ENCODE results near the gene ASIC2. TPM values are rescaled to one million over a fixed set of nuclear protein-coding genes. Genes with fewer than 3 reads are reported as not detected.

The ASIC2 gene
- total RNA-seq, 2 donors from 2014 or later, result 0.48 to 1.3 TPM

GRCh38 chr17:33262266-33263123 is 30.6 kb downstream of the ASIC2 start:
- Histone ChIP-seq H3K27ac (no peak overlapping the region), H3K27me3 (no peaks in the 10 kb centered on the region), H3K4me3 (no peak overlapping the region), H3K9me3 (no peaks in the 10 kb centered on the region), H3K4me1 (no peaks in the 10 kb centered on the region), H3K9ac (ENCODE audit: low read depth in 2 of 2, low read length in 2 of 2) (no peak overlapping the region), H3K36me3 (no peaks in the 10 kb centered on the region)
- no peak for TF ChIP-seq CTCF (IDR thresholded peaks at IDR 0.05)
- intact Hi-C loops (cut with DNase I), result no loop called here
- no peak for DNase-seq

- no peaks in the 10 kb centered on the region for H3K27me3 ChIP-seq
- no peak for TF ChIP-seq CTCF (IDR thresholded peaks at IDR 0.05)
- H3K27ac ChIP-seq, result no peak overlapping the region
- H3K9me3 ChIP-seq, result no peaks in the 10 kb centered on the region
- H3K4me1 ChIP-seq, result no peaks in the 10 kb centered on the region
- no peaks in the 10 kb centered on the region for H3K36me3 ChIP-seq
- H3K4me3 ChIP-seq, result no peak overlapping the region
- intact Hi-C loops (cut with DNase I), result no loop called here
- DNase-seq, result no peak
- no peak overlapping the region for H3K9ac ChIP-seq (ENCODE audit: low read depth in 2 of 2, low read length in 2 of 2)
These were observed 31.3 kb downstream of the ASIC2 start for GRCh38 chr17:33261820-33262219.

GRCh38 chr17:33260638-33261037 is 32.5 kb downstream of the ASIC2 start:
- intact Hi-C loops (cut with DNase I), result no loop called here
- H3K9me3 ChIP-seq, result no peaks in the 10 kb centered on the region
- no peak overlapping the region for H3K4me3 ChIP-seq
- H3K36me3 ChIP-seq, result no peaks in the 10 kb centered on the region
- no peaks in the 10 kb centered on the region for H3K4me1 ChIP-seq
- no peak overlapping the region for H3K9ac ChIP-seq (ENCODE audit: low read depth in 2 of 2, low read length in 2 of 2)
- no peak overlapping the region for H3K27ac ChIP-seq
- no peaks in the 10 kb centered on the region for H3K27me3 ChIP-seq
- peak; percentile 46 for DNase-seq
- no peak for TF ChIP-seq CTCF (IDR thresholded peaks at IDR 0.05)

- Histone ChIP-seq H3K4me3 (no peak overlapping the region), H3K9me3 (no peaks in the 10 kb centered on the region), H3K36me3 (no peaks in the 10 kb centered on the region), H3K27ac (no peak overlapping the region), H3K9ac (ENCODE audit: low read depth in 2 of 2, low read length in 2 of 2) (no peak overlapping the region), H3K27me3 (no peaks in the 10 kb centered on the region), H3K4me1 (no peaks in the 10 kb centered on the region)
- no peak for TF ChIP-seq CTCF (IDR thresholded peaks at IDR 0.05)
- intact Hi-C loops (cut with DNase I), result no loop called here
- DNase-seq, result no peak
These were observed 34.8 kb downstream of the ASIC2 start for GRCh38 chr17:33258296-33258695.

- DNase-seq, result no peak
- Histone ChIP-seq H3K27ac (no peak overlapping the region), H3K27me3 (no peaks in the 10 kb centered on the region), H3K4me1 (no peaks in the 10 kb centered on the region), H3K36me3 (no peaks in the 10 kb centered on the region), H3K9ac (ENCODE audit: low read depth in 2 of 2, low read length in 2 of 2) (no peak overlapping the region), H3K9me3 (no peaks in the 10 kb centered on the region), H3K4me3 (no peak overlapping the region)
- intact Hi-C loops (cut with DNase I), result no loop called here
- TF ChIP-seq CTCF (IDR thresholded peaks at IDR 0.05), result no peak
These were observed 47.9 kb downstream of the ASIC2 start for GRCh38 chr17:33245183-33245582.
